Femur (tissue), 1 donor: ENCODE results near the gene RRM1.
"Not testable (repeated sequence)": the region's sequence is repeated elsewhere in the genome, so short reads cannot be mapped to it uniquely, and the experiment has no call there.

Experiments used
- DNase-seq: peaks from one replicate; pipeline ENCODE4 v3.0.0-alpha.2; 2017

The RRM1 gene

GRCh38 chr11:4094348-4095291 is at the start of gene RRM1:
RRM1 (plus strand) TSS chr11:4094799; CDS start chr11:4095013, 214 bp downstream.
- peak; percentile 97 for DNase-seq

GRCh38 chr11:4044976-4045646 is 49.5 kb upstream of the RRM1 start:
- no peak for DNase-seq

DNA sequence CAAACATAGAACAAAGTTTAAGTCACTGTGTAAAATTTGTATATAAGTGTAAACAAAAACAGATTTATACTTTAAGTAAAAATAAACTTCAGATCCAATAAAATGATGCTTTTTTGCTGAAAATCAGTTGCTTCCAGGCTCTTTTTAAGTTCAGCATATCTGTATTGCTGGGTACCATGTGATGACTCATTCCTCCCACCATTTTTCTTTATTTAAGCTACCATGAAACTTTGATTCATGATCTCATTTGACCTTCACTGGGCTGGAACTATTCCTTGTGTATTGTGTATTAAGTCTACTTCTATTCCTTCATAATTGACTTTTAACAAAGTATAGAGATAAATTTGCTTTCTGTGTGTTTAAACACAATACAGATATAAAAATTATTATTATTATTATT is 46.3 kb upstream of the RRM1 start:
- no peak for DNase-seq

DNA sequence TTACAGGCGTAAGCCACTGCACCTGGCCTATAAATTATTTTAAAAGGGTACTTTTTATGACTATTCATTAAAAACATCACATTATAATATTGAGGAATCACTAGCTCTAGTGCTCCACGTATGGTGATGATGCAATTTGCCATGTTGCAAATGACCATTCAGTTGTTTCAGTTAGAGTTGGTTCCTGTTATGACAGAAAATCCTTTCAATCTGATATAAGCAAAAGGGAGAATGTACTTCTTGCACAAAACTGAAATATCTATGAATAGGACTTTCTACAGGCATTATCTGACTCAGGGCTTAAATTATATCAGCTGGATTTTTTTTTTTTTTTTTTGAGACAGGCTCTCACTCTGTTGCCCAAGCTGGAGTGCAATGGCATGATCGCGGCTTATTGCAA is 45.6 kb upstream of the RRM1 start:
- DNase-seq = no peak

DNA sequence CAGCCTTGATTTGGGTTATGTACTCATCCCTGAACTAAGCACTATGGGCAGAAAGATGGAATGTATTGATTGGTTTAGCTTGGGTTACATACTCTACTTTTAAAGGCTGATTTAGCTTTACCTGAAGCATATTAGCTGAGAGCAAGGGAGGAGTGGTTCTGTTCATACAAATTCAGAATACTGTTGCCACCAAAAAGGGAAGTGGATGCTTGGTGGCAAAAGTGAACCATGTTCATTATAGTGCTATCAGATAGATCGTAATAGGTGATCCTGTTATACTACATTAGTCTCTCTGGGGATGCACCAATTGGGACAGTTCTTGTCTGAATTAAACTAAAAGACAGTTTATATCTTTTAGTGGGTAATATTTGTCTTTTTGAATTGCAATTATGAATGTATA is 44.5 kb upstream of the RRM1 start:
- no peak for DNase-seq

DNA sequence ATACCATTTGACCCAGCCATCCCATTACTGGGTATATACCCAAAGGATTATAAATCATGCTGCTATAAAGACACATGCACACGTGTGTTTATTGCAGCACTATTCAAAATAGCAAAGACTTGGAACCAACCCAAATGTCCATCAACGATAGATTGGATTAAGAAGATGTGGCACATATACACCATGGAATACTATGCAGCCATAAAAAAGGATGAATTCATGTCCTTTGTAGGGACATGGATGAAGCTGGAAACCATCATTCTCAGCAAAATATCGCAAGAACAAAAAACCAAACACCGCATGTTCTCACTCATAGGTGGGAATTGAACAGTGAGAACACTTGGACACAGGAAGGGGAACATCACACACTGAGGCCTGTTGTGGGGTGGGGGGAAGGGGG is 41.4 kb upstream of the RRM1 start:
- not testable (repeated sequence) for DNase-seq

- DNase-seq = no peak
These were observed 40.0 kb upstream of the RRM1 start for GRCh38 chr11:4054643-4055042.

- no peak for DNase-seq
These were observed 35.2 kb upstream of the RRM1 start for GRCh38 chr11:4059424-4059823.

DNA sequence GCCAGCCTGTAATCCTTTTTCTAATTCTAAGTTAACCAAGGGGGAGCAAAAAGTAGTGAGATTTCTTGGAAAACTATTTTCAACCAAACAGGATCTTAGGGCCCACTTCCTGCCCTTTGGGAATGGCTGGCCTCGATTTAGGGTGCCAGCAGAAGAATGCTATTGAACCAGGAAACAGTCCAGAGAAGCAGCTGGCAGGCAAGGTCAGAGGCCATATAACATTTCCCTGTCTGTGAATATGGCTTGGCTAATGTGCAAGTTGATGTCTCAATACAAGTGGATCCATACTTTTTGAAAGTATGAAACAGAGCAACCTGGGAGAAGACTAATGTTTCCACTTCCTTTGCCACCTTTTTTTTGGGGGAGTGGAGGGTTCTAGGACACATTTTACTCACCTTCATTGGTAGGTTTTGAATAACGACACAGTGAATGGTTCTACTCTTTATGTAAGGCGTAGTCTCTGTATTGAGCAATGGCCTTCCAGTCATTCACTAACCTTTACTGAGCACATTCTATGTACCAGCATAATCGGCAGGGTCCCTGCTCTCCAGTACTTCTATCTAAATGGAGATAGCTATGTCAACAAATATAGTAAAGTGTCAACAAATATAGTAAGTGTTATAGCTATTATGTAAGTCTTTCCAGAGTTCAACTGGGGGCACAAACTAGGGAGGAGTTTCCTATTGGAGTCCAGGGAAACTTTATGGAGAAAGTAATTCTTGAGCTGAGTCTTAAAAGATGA is 34.2 kb upstream of the RRM1 start:
- DNase-seq = no peak

DNA sequence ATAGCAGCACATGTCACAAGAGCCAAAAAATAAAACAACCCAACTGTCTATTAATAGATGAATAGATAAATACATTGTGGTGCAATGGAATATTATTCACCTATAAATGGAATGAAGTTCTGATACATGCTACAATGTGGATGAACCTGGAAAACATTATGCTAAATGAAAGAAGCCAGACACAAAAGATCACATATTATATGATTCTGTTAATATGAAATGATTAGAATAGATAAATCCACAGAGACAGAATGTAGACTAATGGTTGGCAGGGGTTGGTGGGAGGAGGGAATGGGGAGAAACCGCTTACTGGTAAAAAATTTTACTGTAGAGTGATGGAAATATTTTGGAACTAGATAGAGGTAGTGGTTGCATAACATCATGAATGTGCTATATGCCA is 32.9 kb upstream of the RRM1 start:
- DNase-seq = no peak

DNA sequence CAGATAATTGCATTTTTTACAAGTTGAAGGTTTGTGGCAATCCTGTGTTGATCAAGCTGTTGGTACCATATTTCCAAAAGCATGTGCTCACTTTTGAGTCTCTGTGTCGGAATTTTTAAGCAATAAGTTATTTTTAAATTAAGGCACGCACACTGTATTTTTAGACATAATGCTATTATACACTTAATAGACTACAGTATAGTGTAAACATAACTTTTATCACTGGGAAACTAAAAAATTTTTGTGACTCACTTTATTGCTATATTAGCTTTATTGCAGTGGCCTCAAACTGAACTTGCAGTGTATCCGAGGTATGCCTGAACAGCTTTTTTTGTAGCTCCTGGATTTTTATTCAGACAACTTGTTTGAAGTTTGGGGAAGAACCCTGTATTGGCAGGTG is 31.3 kb upstream of the RRM1 start:
- no peak for DNase-seq

- no peak for DNase-seq
These were observed 30.2 kb upstream of the RRM1 start for GRCh38 chr11:4064278-4064955.

DNA sequence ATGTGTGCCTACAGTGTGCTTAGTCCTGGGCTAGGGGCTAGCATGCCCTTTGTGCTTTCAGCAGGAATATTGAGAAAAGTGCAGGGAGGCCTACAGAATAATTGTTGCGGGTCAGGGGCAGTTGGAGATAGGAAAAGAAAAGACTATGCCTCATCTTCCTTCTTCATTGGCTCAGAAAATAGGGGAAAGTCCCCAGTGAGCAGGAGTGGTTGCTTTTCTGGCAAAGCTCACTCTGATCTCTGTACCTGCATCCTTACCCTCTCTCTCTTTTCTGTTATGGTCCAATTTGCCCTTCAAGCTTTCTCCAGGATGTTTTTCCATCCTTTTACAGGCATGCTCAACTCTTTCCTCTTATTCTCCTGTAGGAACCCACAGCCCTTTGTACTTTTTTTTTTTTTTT is 29.5 kb upstream of the RRM1 start:
- DNase-seq = no peak

GRCh38 chr11:4065601-4066377 is 28.8 kb upstream of the RRM1 start:
- DNase-seq = no peak

DNA sequence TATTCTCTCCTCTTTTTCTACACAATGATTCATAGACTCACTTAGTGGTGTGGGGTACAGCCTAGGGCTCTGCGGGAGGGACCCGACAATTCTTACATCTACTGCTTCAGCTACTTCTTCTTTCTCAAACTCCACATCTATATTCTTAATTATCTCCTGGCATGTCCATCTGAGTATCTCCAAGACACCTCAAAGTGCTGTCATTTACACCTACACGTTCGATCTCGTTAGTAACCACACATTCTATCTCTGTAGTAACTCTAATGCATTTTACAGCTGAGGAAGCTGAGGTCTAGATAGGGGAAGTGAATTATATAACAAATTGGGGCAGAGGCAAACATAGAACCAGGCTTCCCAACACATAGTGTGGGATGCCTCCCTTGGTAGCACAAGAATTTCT is 27.7 kb upstream of the RRM1 start:
- no peak for DNase-seq

GRCh38 chr11:4068962-4069361 is 25.6 kb upstream of the RRM1 start:
- no peak for DNase-seq

DNA sequence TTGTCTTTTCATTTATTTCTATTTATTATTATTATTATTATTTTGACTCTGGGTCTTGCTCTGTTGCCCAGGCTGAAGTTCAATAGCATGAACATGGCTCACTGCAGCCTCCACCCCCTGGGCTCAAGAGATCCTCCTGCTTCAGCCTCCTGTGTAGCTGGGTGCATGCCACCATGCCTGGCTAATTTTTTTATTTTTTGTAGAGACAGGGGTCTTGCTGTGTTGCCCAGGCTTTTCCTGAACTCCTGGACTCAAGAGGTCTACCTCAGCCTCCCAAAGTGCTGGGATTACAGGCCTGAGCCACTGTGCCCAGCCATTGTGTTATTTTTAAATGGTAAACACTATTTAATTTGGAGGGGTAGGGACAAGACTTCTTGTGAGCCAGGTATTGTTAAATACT is 23.3 kb upstream of the RRM1 start:
- DNase-seq = no peak

DNA sequence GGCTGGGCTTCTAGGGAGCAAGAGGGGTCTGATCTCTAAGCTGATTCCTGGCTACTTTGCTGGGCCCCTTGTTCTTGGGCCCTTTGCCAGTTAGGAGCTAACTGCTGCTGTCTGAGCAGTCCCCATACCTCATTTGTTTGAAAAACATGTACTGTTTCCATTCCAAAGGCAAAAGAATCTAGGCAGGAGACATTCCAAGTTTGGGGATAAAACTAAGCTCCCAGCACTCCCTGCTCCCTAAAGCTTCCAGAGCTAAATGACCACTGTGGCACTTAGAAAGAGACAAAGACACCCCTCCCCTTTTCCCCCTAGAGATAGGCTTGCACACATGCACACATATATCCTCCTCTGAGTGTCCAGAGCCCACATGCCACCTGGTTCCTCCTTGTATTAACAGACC is 22.7 kb upstream of the RRM1 start:
- no peak for DNase-seq

DNA sequence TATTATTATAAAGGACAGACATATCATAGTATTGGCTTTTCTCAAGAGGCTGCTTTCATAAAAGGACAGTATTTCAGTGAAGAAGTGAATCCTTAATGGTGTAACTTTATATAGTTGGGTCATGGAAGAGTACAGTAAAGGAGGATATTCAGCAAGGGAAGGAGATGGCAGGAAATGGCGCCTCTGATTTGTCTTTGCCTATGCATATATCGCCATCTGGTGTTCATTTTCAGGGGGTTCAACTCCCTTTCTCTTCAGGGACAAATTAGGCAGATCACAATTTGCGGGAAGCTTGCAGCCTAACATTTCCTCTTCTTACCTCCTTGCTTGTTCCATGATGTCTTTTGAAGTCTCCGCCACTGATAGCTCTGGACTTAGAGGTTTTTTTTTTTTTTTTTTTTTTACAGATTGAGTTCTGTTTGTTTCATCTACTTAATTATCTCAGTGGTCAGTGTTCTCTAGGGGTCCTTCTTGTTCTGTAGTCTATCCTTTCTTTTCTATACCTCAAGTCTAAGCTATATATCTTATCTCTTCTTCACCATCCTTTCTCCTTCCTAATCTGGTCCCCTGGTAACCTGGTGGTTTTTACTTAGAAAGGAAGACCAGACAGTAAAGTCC is 21.8 kb upstream of the RRM1 start:
- peak; percentile 74 for DNase-seq

DNA sequence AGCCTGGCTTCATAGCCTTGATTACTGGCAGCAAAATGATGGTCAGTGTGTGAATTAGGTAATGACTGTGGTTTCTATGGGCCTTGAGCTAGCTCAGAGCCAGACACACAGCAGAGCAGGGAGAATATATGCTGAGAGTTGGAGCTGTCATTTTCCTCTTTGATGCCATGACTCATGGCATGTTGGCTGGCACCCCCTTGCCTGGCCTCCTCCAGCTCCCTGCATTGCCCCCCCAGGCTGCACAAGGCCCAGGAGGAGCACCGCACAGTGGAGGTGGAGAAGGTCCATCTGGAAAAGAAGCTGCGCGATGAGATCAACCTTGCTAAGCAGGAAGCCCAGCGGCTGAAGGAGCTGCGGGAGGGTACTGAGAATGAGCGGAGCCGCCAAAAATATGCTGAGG is 20.3 kb upstream of the RRM1 start:
- DNase-seq = no peak

- no peak for DNase-seq
These were observed 17.8 kb upstream of the RRM1 start for GRCh38 chr11:4076774-4077173.

- no peak for DNase-seq
These were observed 11.4 kb upstream of the RRM1 start for GRCh38 chr11:4083198-4083597.
